ENCODE data around the gene RPL22L1.

DNA sequence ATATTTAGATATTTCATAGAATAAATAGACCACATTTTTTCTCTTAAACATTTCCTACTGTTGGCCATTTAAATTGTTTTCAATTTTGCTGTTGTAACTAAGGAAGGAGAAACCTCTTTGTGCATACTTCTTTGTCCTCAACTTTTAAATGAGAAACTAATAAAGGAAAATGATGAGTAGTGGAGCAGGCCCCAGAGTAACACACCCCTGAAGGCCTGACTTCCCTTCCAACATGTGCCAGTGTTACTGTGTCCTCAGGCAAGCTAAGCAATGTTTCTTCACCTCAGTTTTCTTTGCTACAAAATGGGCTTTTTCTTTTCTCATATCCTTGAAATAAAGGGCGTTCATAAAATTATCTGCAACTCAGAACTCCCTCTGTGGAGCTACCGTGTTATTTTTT is 53.7 kb downstream of the RPL22L1 start:
- TF ChIP-seq, protein P1, sequence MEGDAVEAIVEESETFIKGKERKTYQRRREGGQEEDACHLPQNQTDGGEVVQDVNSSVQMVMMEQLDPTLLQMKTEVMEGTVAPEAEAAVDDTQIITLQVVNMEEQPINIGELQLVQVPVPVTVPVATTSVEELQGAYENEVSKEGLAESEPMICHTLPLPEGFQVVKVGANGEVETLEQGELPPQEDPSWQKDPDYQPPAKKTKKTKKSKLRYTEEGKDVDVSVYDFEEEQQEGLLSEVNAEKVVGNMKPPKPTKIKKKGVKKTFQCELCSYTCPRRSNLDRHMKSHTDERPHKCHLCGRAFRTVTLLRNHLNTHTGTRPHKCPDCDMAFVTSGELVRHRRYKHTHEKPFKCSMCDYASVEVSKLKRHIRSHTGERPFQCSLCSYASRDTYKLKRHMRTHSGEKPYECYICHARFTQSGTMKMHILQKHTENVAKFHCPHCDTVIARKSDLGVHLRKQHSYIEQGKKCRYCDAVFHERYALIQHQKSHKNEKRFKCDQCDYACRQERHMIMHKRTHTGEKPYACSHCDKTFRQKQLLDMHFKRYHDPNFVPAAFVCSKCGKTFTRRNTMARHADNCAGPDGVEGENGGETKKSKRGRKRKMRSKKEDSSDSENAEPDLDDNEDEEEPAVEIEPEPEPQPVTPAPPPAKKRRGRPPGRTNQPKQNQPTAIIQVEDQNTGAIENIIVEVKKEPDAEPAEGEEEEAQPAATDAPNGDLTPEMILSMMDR (IDR thresholded peaks at IDR 0.05): no peak
- TF ChIP-seq EZH2 (IDR thresholded peaks at IDR 0.05; ENCODE audit: borderline replicate concordance, insufficient read depth, low read depth, low read length, poor library complexity, severe bottlenecking): no peak
